HEK293T (cell line): ENCODE data around the gene RAD51B.

Experiments
- ELF4 ChIP-seq: fragments of 450-650 bp; IDR thresholded peaks from 2 replicates; pipeline ENCODE4 v1.6.1; 2017; ENCODE audit warnings: antibody characterized with exemption
- FOXA1 ChIP-seq: fragments of 450-650 bp; IDR thresholded peaks from 2 replicates; pipeline ENCODE4 v1.6.1; 2016; ENCODE audit warnings: mild to moderate bottlenecking
- FOXK2 ChIP-seq: fragments of 450-650 bp; IDR thresholded peaks from 2 replicates; pipeline ENCODE4 v1.6.1; 2016; ENCODE audit warnings: mild to moderate bottlenecking
- FOXM1 ChIP-seq: fragments of 450-650 bp; IDR thresholded peaks from 2 replicates; pipeline ENCODE4 v1.6.1; 2017; ENCODE audit warnings: mild to moderate bottlenecking, borderline replicate concordance
- HDGF ChIP-seq: fragments of 450-650 bp; IDR thresholded peaks from 2 replicates; pipeline ENCODE4 v1.6.1; 2017; ENCODE audit warnings: antibody characterized with exemption, borderline replicate concordance
- NFRKB ChIP-seq: fragments of 450-650 bp; IDR thresholded peaks from 2 replicates; pipeline ENCODE4 v1.6.1; 2016; ENCODE audit warnings: mild to moderate bottlenecking, moderate library complexity
- SP1 ChIP-seq: fragments of 450-650 bp; IDR thresholded peaks from 2 replicates; pipeline ENCODE4 v1.6.1; 2017
- SUZ12 ChIP-seq: fragments of 450-650 bp; IDR thresholded peaks from 2 replicates; pipeline ENCODE4 v1.6.1; 2016; ENCODE audit warnings: mild to moderate bottlenecking
- TARDBP ChIP-seq: fragments of 450-650 bp; IDR thresholded peaks from 2 replicates; pipeline ENCODE4 v1.6.1; 2016
- ZNF384 ChIP-seq: fragments of 450-650 bp; IDR thresholded peaks from 2 replicates; pipeline ENCODE4 v1.6.1; 2016

GRCh38 chr14:68157971-68158371 is 338.4 kb downstream of the RAD51B start:
- TF ChIP-seq NFRKB = no peak
- TF ChIP-seq ELF4 = no peak
- TF ChIP-seq SUZ12 = no peak
- no peak for TF ChIP-seq SP1
- no peak for TF ChIP-seq FOXA1
- TF ChIP-seq TARDBP = no peak
- TF ChIP-seq FOXK2 = no peak
- TF ChIP-seq ZNF384 = no peak
- TF ChIP-seq FOXM1 = no peak
- TF ChIP-seq HDGF = no peak
